ENCODE measurements around the gene GRIK2. TPM values are rescaled to one million over a fixed set of nuclear protein-coding genes. Genes with fewer than 3 reads are reported as not detected.
"Not testable (repeated sequence)": the region's sequence is repeated elsewhere in the genome, so short reads cannot be mapped to it uniquely, and the experiment has no call there.

The GRIK2 gene
- polyA plus RNA-seq, 1 donor = 3.3 TPM

DNA sequence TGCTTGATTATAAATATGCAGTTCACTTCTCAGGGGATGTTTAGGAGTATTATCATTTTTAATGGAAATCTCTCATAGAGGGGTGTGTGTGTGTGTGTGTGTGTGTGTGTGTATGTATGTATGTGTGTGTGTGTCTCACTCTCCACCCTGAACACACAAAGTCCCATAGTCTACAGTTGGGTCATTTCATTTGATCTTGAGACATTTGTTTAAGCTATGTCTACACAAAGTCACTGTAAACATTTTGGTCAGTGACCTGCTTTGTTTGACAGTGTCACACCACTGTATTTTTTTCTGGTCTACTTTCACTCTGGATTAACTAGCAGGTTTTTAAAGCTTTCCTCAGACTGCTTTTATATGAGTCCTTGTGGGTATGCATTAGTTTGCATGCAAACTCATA is 215.2 kb downstream of the GRIK2 start:
- Histone ChIP-seq H3K27ac (ENCODE audit: low read length) (no peak overlapping the region), H3K9me3 (ENCODE audit: control insufficient read depth, low read depth, low read length) (no peaks in the 10 kb centered on the region), H3K36me3 (ENCODE audit: control insufficient read depth, insufficient read depth, low read length) (no peaks in the 10 kb centered on the region), H3K4me3 (ENCODE audit: low read length) (no peak overlapping the region), H3K27me3 (ENCODE audit: control insufficient read depth, insufficient read depth, low read length) (no peaks in the 10 kb centered on the region), H3K4me1 (ENCODE audit: control insufficient read depth, insufficient read depth, low read length) (no peaks in the 10 kb centered on the region)
- no peak for DNase-seq

DNA sequence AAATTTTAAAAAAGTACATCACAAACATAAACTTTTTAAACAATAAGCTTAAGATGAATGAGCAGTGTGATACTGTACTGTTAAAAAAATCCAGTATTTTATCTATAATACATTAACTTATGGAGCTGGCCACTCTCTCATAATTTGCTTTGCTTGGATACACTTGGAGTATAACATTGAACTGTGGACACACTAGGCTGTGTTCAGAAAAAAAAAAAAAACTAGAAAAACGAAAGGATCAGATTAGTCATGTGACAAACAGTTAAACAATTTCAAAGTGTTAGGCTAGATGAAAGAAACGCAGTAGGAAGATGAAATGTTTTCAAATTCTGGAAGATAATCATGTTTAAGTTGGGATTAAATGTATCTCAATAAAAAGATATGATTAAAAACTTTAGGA is 220.0 kb downstream of the GRIK2 start:
- Histone ChIP-seq H3K9me3 (ENCODE audit: control insufficient read depth, low read depth, low read length) (no peaks in the 10 kb centered on the region), H3K4me3 (ENCODE audit: low read length) (no peak overlapping the region), H3K36me3 (ENCODE audit: control insufficient read depth, insufficient read depth, low read length) (no peaks in the 10 kb centered on the region), H3K27ac (ENCODE audit: low read length) (no peak overlapping the region), H3K4me1 (ENCODE audit: control insufficient read depth, insufficient read depth, low read length) (no peaks in the 10 kb centered on the region), H3K27me3 (ENCODE audit: control insufficient read depth, insufficient read depth, low read length) (no peaks in the 10 kb centered on the region)
- WGBS (ENCODE audit: insufficient coverage, low lambda C conversion rate) = 27% methylated on average over 2 of the region's 2 CpGs
- no peak for DNase-seq

DNA sequence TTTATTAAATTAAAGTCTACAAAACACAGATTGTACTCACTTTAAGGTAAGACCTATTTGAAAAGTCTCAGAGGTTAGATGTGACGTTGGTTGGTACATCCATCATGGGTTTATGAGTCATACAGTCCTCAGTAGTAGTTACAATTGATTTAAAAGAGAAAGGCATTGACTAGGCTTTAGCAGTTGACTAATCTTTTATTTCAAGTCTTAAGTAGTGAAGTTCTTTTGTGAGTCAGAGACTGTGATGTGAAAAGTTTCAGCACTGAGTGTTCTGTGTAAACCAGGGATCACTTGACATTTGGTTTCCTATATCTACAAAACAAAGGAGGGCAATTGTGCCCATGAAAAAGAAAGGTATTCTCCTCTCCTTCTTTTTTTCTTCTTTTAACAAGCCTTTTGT is 221.3 kb downstream of the GRIK2 start:
- Histone ChIP-seq H3K36me3 (ENCODE audit: control insufficient read depth, insufficient read depth, low read length) (no peaks in the 10 kb centered on the region), H3K4me3 (ENCODE audit: low read length) (no peak overlapping the region), H3K27ac (ENCODE audit: low read length) (no peak overlapping the region), H3K4me1 (ENCODE audit: control insufficient read depth, insufficient read depth, low read length) (no peaks in the 10 kb centered on the region), H3K9me3 (ENCODE audit: control insufficient read depth, low read depth, low read length) (no peaks in the 10 kb centered on the region), H3K27me3 (ENCODE audit: control insufficient read depth, insufficient read depth, low read length) (no peaks in the 10 kb centered on the region)
- 56% methylated on average over 1 of the region's 1 CpG for WGBS (ENCODE audit: insufficient coverage, low lambda C conversion rate)
- no peak for DNase-seq

DNA sequence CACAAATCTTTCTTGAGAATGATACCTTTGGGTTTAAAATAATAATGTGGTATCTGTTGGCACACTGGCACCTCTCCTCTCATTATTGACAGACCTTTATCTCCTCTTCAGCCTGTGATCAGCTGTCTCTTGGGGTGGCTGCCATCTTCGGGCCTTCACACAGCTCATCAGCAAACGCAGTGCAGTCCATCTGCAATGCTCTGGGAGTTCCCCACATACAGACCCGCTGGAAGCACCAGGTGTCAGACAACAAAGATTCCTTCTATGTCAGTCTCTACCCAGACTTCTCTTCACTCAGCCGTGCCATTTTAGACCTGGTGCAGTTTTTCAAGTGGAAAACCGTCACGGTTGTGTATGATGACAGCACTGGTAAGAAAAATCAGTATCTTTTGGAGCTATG is 232.8 kb downstream of the GRIK2 start:
- H3K4me1 ChIP-seq (ENCODE audit: control insufficient read depth, insufficient read depth, low read length) = no peaks in the 10 kb centered on the region
- no peaks in the 10 kb centered on the region for H3K36me3 ChIP-seq (ENCODE audit: control insufficient read depth, insufficient read depth, low read length)
- H3K4me3 ChIP-seq (ENCODE audit: low read length) = no peak overlapping the region
- H3K9me3 ChIP-seq (ENCODE audit: control insufficient read depth, low read depth, low read length) = no peaks in the 10 kb centered on the region
- no CpG with 5 or more reads among the region's 6 CpGs for WGBS (ENCODE audit: insufficient coverage, low lambda C conversion rate)
- DNase-seq = no peak
- H3K27ac ChIP-seq (ENCODE audit: low read length) = no peak overlapping the region
- H3K27me3 ChIP-seq (ENCODE audit: control insufficient read depth, insufficient read depth, low read length) = no peaks in the 10 kb centered on the region

DNA sequence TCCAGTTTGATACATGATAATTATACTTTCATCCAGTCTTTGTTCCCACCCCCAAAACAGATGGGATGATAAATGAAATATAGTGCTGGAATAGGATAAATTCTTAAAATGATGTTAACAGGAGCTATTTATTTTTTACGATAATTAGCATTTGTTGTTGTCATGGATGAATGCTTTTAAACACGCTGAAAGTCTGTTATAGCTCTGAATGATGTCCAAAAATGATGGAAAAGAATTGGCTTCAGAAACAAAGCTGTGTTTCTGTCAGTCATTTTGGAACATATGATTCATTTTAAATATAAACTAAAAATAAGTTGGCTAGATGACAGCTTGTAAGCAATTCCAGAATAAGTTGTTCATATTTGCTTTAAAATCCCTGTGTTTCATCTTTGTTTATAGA is 237.4 kb downstream of the GRIK2 start:
- no peak overlapping the region for H3K4me3 ChIP-seq (ENCODE audit: low read length)
- no peak for DNase-seq
- 60% methylated on average over 1 of the region's 2 CpGs for WGBS (ENCODE audit: insufficient coverage, low lambda C conversion rate)
- H3K27ac ChIP-seq (ENCODE audit: low read length) = no peak overlapping the region
- no peaks in the 10 kb centered on the region for H3K9me3 ChIP-seq (ENCODE audit: control insufficient read depth, low read depth, low read length)
- H3K4me1 ChIP-seq (ENCODE audit: control insufficient read depth, insufficient read depth, low read length) = no peaks in the 10 kb centered on the region
- no peaks in the 10 kb centered on the region for H3K36me3 ChIP-seq (ENCODE audit: control insufficient read depth, insufficient read depth, low read length)
- no peaks in the 10 kb centered on the region for H3K27me3 ChIP-seq (ENCODE audit: control insufficient read depth, insufficient read depth, low read length)

DNA sequence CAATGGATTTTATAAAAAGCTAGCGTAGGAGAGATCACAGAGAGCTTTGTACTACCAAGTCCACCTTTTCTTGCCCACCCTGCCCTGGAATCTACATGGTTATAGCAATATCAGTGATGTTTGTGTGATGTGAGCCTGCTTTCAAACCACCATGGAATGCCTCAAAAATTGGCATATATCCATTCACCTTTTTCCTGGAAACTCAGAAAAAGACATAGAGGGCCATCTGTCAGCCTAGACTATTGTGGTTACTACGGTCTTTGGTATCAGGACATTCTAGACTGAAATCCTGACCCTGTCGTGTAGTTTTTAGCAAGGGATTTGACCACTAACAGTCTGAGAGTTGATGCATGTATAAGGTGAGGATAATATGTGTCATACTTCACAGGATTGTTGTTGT is 239.6 kb downstream of the GRIK2 start:
- Histone ChIP-seq H3K36me3 (ENCODE audit: control insufficient read depth, insufficient read depth, low read length) (no peaks in the 10 kb centered on the region), H3K9me3 (ENCODE audit: control insufficient read depth, low read depth, low read length) (no peaks in the 10 kb centered on the region), H3K4me3 (ENCODE audit: low read length) (no peak overlapping the region), H3K27me3 (ENCODE audit: control insufficient read depth, insufficient read depth, low read length) (no peaks in the 10 kb centered on the region), H3K4me1 (ENCODE audit: control insufficient read depth, insufficient read depth, low read length) (no peaks in the 10 kb centered on the region), H3K27ac (ENCODE audit: low read length) (no peak overlapping the region)
- 80% methylated on average over 1 of the region's 3 CpGs for WGBS (ENCODE audit: insufficient coverage, low lambda C conversion rate)
- no peak for DNase-seq

DNA sequence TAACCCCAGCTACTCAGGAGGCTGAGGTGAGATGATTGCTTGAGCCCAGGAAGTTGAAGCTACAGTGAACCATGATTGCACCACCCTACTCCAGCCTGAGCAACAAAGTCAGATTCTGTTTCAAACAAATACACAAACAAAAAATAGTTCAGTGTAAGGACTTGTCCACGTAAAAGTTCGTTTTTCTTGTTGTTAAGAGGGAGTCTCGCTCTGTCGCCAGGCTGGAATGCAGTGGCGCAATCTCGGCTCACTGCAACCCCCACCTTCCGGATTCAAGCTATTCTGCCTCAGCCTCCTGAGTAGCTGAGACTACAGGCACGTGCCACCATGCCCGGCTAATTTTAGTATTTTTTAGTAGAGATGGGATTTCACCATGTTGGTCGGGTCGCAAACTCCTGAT is 245.4 kb downstream of the GRIK2 start:
- WGBS (ENCODE audit: insufficient coverage, low lambda C conversion rate) = no CpG with 5 or more reads among the region's 11 CpGs
- not testable (repeated sequence) for H3K4me1 ChIP-seq (ENCODE audit: control insufficient read depth, insufficient read depth, low read length); H3K4me3 ChIP-seq (ENCODE audit: low read length); H3K36me3 ChIP-seq (ENCODE audit: control insufficient read depth, insufficient read depth, low read length); H3K27me3 ChIP-seq (ENCODE audit: control insufficient read depth, insufficient read depth, low read length); DNase-seq; H3K27ac ChIP-seq (ENCODE audit: low read length); H3K9me3 ChIP-seq (ENCODE audit: control insufficient read depth, low read depth, low read length)

DNA sequence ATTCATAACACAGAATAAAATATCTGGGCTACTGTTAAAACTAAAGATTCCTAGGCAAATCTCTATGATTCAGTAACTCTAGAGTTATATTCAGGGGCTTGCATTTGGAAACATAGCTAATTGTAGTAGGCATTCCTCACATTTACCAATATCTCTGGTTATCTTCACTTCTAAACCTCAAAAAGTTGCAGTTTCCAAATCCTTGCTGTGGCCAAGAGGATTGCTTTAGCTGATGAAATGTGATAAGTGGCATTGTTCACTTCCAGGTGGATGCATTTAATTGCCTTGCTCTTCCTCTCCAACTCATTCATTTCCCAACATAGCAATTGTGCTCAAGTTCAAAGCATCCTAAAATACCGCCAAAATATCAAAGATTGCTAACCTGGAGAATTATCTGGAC is 246.6 kb downstream of the GRIK2 start:
- H3K9me3 ChIP-seq (ENCODE audit: control insufficient read depth, low read depth, low read length) = no peaks in the 10 kb centered on the region
- no peak for DNase-seq
- no peaks in the 10 kb centered on the region for H3K36me3 ChIP-seq (ENCODE audit: control insufficient read depth, insufficient read depth, low read length)
- H3K27me3 ChIP-seq (ENCODE audit: control insufficient read depth, insufficient read depth, low read length) = no peaks in the 10 kb centered on the region
- WGBS (ENCODE audit: insufficient coverage, low lambda C conversion rate) = no CpG with 5 or more reads among the region's 1 CpG
- H3K4me1 ChIP-seq (ENCODE audit: control insufficient read depth, insufficient read depth, low read length) = no peaks in the 10 kb centered on the region
- H3K4me3 ChIP-seq (ENCODE audit: low read length) = no peak overlapping the region
- H3K27ac ChIP-seq (ENCODE audit: low read length) = no peak overlapping the region

DNA sequence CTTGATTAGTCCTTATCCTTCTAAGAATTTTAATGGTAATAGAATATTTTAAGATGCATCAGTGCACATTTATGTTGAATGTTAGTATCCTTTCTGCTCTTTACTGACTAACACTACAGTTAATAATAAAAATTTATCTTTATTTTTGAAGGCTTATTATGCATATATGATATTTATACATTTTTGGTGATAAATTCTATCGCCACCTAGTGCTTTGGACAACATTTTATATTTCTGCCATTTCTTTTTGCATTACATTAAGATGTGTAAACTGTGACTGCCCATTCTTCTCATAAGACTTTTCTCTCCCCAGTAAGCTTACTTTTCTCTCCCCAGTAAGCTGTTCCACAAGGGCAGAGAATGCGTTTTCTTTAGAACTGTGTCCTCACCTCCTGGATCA is 252.3 kb downstream of the GRIK2 start:
- no peak overlapping the region for H3K27ac ChIP-seq (ENCODE audit: low read length)
- DNase-seq = no peak
- H3K36me3 ChIP-seq (ENCODE audit: control insufficient read depth, insufficient read depth, low read length) = no peaks in the 10 kb centered on the region
- 100% methylated on average over 1 of the region's 2 CpGs for WGBS (ENCODE audit: insufficient coverage, low lambda C conversion rate)
- H3K4me1 ChIP-seq (ENCODE audit: control insufficient read depth, insufficient read depth, low read length) = no peaks in the 10 kb centered on the region
- H3K9me3 ChIP-seq (ENCODE audit: control insufficient read depth, low read depth, low read length) = no peaks in the 10 kb centered on the region
- H3K4me3 ChIP-seq (ENCODE audit: low read length) = no peak overlapping the region
- no peaks in the 10 kb centered on the region for H3K27me3 ChIP-seq (ENCODE audit: control insufficient read depth, insufficient read depth, low read length)

DNA sequence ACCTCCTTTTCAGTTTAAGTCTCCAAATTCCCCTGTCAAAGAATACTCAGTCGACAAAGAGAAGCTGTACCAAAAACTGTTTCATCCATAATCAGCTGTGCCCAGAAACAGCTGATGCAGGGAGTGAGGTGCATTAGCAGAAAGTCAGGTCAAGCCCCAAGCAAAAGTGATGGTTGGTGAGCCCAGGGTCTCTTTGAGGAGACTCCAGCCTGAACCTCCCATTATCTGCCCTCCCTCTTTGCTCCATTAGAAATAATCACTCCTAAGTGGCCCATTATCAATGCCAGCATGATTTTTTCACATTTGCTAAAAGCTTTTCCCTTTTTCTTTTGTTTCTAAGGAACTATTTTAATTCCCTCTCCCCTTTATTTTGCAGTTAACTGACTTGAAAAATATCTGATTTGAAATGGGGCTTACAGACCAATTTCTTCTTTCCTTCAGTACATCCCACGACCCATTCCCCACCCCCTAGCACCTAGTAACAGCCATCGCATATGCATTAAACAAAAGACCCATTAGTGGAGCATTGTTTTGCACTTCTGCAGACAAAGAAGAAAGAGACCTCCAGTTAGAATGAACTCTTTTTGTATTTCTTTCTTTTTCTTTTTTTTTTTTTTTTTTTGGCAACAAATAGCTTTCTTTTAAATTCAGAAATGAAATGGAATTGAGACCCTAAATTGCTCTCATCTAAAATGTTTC is 257.0 kb downstream of the GRIK2 start:
- WGBS (ENCODE audit: insufficient coverage, low lambda C conversion rate) = no CpG with 5 or more reads among the region's 3 CpGs

DNA sequence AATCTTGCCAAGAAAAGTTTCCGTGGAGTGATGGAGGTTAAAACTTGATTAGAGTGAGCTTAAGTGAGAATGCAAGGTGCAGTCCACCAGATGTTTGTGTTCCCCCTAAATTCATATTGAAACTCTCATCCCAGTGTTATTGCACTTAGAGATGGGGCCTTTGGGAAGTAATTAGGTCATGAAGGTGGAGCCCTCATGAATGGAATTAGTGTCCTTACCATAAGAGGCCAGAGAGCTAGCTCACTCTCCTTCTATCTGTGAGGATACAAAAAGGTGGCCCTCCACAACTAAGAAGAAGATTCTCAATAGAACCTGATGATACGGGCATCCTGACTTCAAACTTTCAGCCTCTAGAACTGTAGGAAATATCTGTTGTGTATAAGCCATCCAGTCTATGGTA is 258.6 kb downstream of the GRIK2 start:
- no peak for DNase-seq
- Histone ChIP-seq H3K27me3 (ENCODE audit: control insufficient read depth, insufficient read depth, low read length) (no peaks in the 10 kb centered on the region), H3K4me1 (ENCODE audit: control insufficient read depth, insufficient read depth, low read length) (no peaks in the 10 kb centered on the region), H3K27ac (ENCODE audit: low read length) (no peak overlapping the region), H3K36me3 (ENCODE audit: control insufficient read depth, insufficient read depth, low read length) (no peaks in the 10 kb centered on the region), H3K9me3 (ENCODE audit: control insufficient read depth, low read depth, low read length) (no peaks in the 10 kb centered on the region), H3K4me3 (ENCODE audit: low read length) (no peak overlapping the region)
- WGBS (ENCODE audit: insufficient coverage, low lambda C conversion rate) = no CpG with 5 or more reads among the region's 2 CpGs

More for the DNA sequence above, 257.0 kb downstream of the GRIK2 start:
- Histone ChIP-seq H3K9me3 (ENCODE audit: control insufficient read depth, low read depth, low read length) (no peaks in the 10 kb centered on the region), H3K27me3 (ENCODE audit: control insufficient read depth, insufficient read depth, low read length) (no peaks in the 10 kb centered on the region), H3K36me3 (ENCODE audit: control insufficient read depth, insufficient read depth, low read length) (no peaks in the 10 kb centered on the region), H3K4me3 (ENCODE audit: low read length) (no peak overlapping the region), H3K4me1 (ENCODE audit: control insufficient read depth, insufficient read depth, low read length) (no peaks in the 10 kb centered on the region), H3K27ac (ENCODE audit: low read length) (no peak overlapping the region)
- no peak for DNase-seq
